Tibial nerve (tissue), 4 donors: Measurements from ENCODE around the gene FRAS1.

Experiments used
- EP300 ChIP-seq, 2 donors: sonication (generic); formaldehyde crosslinking; IDR thresholded peaks; one replicate each; pipeline ENCODE4 v1.6.1; 2017; ENCODE audit warnings: antibody characterized with exemption in 2 of 2, mild to moderate bottlenecking in 1 of 2
- POLR2A ChIP-seq, 2 donors: fragments of 450-650 bp; IDR thresholded peaks; one replicate each; pipeline ENCODE4 v1.6.1; 2017; ENCODE audit warnings: antibody characterized with exemption in 2 of 2, mild to moderate bottlenecking in 2 of 2, moderate library complexity in 2 of 2
- TF ChIP-seq, protein P1 (sequence below), 5 experiments: fragments of 200-600 bp in 3 of 5; fragments of 450-650 bp in 2 of 5; sonication (generic) in 3 of 5; IDR thresholded peaks; one replicate each; pipeline ENCODE4 v1.5.1; 2016 to 2019; ENCODE audit warnings: antibody characterized with exemption in 5 of 5, mild to moderate bottlenecking in 3 of 5, moderate library complexity in 2 of 5

DNA sequence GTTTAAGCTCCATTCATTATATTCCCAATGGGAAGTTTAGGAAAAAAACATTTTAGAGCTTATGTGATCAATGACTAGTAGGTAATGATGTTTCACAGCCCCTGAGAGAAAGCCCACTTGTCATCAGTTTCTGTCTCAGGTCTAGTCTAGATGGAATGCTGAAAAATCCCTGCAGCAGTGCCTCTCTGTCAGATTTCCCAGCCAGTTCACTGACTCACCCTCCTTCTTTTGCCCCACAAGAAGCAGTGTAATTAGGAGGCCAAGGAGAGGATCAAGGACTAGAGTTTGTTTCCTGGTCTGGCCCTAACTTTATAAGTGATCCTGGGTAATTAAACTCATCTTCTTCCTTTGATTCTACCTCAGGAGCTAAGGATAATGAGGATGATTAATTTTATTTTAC is 375.8 kb downstream of the FRAS1 start:
- TF ChIP-seq, protein P1, sequence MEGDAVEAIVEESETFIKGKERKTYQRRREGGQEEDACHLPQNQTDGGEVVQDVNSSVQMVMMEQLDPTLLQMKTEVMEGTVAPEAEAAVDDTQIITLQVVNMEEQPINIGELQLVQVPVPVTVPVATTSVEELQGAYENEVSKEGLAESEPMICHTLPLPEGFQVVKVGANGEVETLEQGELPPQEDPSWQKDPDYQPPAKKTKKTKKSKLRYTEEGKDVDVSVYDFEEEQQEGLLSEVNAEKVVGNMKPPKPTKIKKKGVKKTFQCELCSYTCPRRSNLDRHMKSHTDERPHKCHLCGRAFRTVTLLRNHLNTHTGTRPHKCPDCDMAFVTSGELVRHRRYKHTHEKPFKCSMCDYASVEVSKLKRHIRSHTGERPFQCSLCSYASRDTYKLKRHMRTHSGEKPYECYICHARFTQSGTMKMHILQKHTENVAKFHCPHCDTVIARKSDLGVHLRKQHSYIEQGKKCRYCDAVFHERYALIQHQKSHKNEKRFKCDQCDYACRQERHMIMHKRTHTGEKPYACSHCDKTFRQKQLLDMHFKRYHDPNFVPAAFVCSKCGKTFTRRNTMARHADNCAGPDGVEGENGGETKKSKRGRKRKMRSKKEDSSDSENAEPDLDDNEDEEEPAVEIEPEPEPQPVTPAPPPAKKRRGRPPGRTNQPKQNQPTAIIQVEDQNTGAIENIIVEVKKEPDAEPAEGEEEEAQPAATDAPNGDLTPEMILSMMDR (IDR thresholded peaks at IDR 0.05), result no peak
- TF ChIP-seq EP300 (IDR thresholded peaks at IDR 0.05) (no peak), POLR2A (IDR thresholded peaks at IDR 0.05) (no peak)
